PC-9 (cell line): ENCODE results near the gene CNTN4. TPM values are rescaled to one million over a fixed set of nuclear protein-coding genes. Genes with fewer than 3 reads are reported as not detected.

Experiments
- BruUV-seq: library from RNA; stranded (reverse); fragments of 400-500 nt; replicated peaks from 2 replicates; lab custom pipeline; 2021; lab: Mats Ljungman, UMichigan
- CTCF ChIA-PET: fragments of 300-600 bp; sonication (Branson Sonifier 250); formaldehyde crosslinking; loops from one replicate; lab custom pipeline; 2022; ENCODE audit warnings: antibody characterized with exemption; lab: Charles Lee
- POLR2A ChIA-PET: fragments of 300-600 bp; sonication (Branson Sonifier 250); formaldehyde crosslinking; loops from one replicate; lab custom pipeline; 2022; ENCODE audit warnings: antibody characterized with exemption; ENCODE audit not compliant: unreplicated experiment; lab: Charles Lee
- DNase-seq, 2 experiments: peaks; one replicate each; pipeline versions ENCODE4 v3.0.0 to v3.0.0-alpha.2; 2015 to 2022; ENCODE audit warnings: mixed read lengths in 1 of 2
- H2AFZ ChIP-seq: fragments of 200-600 bp; sonication (generic); 2 replicates; pipeline ENCODE4 v1.8.1; 2017; ENCODE audit warnings: antibody characterized with exemption
- H3F3A ChIP-seq: fragments of 200-600 bp; sonication (generic); 2 replicates; pipeline ENCODE4 v1.8.1; 2017; ENCODE audit warnings: antibody characterized with exemption, mild to moderate bottlenecking, low read depth; ENCODE audit not compliant: insufficient read depth
- H3K27ac ChIP-seq: fragments of 200-600 bp; sonication (generic); 2 replicates; pipeline ENCODE4 v1.6.1; 2016; ENCODE audit warnings: mixed run types
- H3K27me3 ChIP-seq: fragments of 200-600 bp; sonication (generic); 2 replicates; pipeline ENCODE4 v1.6.1; 2016; ENCODE audit warnings: low read depth, mixed run types; ENCODE audit not compliant: insufficient read depth
- H3K36me3 ChIP-seq: fragments of 200-600 bp; sonication (generic); 2 replicates; pipeline ENCODE4 v1.6.1; 2016; ENCODE audit warnings: low read depth, mixed run types
- H3K4me1 ChIP-seq: fragments of 200-600 bp; sonication (generic); replicated peaks from 2 replicates; pipeline ENCODE4 v1.6.1; 2016; ENCODE audit warnings: mixed run types; ENCODE audit not compliant: insufficient read depth
- H3K4me2 ChIP-seq: fragments of 200-600 bp; sonication (generic); 2 replicates; pipeline ENCODE4 v1.6.1; 2017; ENCODE audit warnings: mixed run types
- H3K4me3 ChIP-seq: fragments of 200-600 bp; sonication (generic); 2 replicates; pipeline ENCODE4 v1.6.1; 2016; ENCODE audit warnings: mixed run types
- H3K79me2 ChIP-seq: fragments of 200-600 bp; sonication (generic); 2 replicates; pipeline ENCODE4 v1.6.1; 2017; ENCODE audit warnings: low read depth, mixed run types
- H3K9me2 ChIP-seq: fragments of 200-600 bp; sonication (generic); 2 replicates; pipeline ENCODE4 v1.8.1; 2017; ENCODE audit warnings: mild to moderate bottlenecking; ENCODE audit not compliant: insufficient read depth
- H3K9me3 ChIP-seq: fragments of 200-600 bp; sonication (generic); 2 replicates; pipeline ENCODE4 v1.8.1; 2016; ENCODE audit warnings: low read depth; ENCODE audit not compliant: insufficient read depth
- H4K20me1 ChIP-seq: fragments of 200-600 bp; sonication (generic); 2 replicates; pipeline ENCODE4 v1.8.1; 2017; ENCODE audit not compliant: insufficient read depth
- EZH2 ChIP-seq: fragments of 200-600 bp; sonication (generic); IDR thresholded peaks from 2 replicates; pipeline ENCODE4 v1.8.0; 2017; ENCODE audit warnings: antibody characterized with exemption, low read depth
- intact Hi-C: fragments of 100-400 bp; cut with micrococcal nuclease; formaldehyde crosslinking; loops from one replicate; pipeline ENCODE4 v1.10.0; 2022; ENCODE audit not compliant: unreplicated experiment
- total RNA-seq: library from RNA; stranded (reverse); gene quantifications from 2 replicates; pipeline ENCODE4 v1.2.3, GENCODE V29; 2021
- TF ChIP-seq, protein P1 (sequence below): fragments of 200-600 bp; sonication (generic); conservative IDR thresholded peaks from 2 replicates; pipeline ENCODE4 v1.6.1; 2017; ENCODE audit warnings: mixed run types, antibody characterized with exemption, mild to moderate bottlenecking, moderate library complexity

The CNTN4 gene
- total RNA-seq, 1 experiment from 2014 or later, result not detected

DNA sequence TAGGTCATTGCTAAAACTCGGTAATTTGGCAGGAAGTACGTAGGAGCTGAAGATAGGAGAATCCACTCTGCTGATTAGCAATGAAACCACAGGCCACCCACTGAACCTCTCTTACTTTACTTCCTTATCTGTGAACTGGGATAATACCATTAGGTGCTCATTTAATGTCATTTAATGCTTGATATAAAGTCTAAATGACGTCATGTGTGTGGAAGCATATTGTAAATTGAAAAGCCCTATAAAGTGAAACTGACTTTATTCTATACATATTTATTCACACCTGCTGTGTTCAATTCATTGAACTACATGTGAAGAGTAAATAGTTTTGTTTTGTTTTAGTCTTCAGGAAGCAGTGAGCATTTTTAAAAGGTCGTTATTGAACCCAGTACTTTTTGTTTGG, 137.5 kb downstream of the CNTN4 start:
- no peak for DNase-seq
- no peaks in the 10 kb centered on the region for H3K9me2 ChIP-seq
- H3K79me2 ChIP-seq, result no peaks in the 10 kb centered on the region
- no peaks in the 10 kb centered on the region for H4K20me1 ChIP-seq
- H3K36me3 ChIP-seq, result no peaks in the 10 kb centered on the region
- no peaks in the 10 kb centered on the region for H3K27me3 ChIP-seq
- POLR2A ChIA-PET, result no interaction called here
- BruUV-seq, result no TSS peak
- no peaks in the 10 kb centered on the region for H3F3A ChIP-seq
- CTCF ChIA-PET, result no interaction called here
- TF ChIP-seq, protein P1, sequence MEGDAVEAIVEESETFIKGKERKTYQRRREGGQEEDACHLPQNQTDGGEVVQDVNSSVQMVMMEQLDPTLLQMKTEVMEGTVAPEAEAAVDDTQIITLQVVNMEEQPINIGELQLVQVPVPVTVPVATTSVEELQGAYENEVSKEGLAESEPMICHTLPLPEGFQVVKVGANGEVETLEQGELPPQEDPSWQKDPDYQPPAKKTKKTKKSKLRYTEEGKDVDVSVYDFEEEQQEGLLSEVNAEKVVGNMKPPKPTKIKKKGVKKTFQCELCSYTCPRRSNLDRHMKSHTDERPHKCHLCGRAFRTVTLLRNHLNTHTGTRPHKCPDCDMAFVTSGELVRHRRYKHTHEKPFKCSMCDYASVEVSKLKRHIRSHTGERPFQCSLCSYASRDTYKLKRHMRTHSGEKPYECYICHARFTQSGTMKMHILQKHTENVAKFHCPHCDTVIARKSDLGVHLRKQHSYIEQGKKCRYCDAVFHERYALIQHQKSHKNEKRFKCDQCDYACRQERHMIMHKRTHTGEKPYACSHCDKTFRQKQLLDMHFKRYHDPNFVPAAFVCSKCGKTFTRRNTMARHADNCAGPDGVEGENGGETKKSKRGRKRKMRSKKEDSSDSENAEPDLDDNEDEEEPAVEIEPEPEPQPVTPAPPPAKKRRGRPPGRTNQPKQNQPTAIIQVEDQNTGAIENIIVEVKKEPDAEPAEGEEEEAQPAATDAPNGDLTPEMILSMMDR, result no peak
- TF ChIP-seq EZH2, result no peak
- no peak overlapping the region for H3K4me3 ChIP-seq
- H2AFZ ChIP-seq, result no peak overlapping the region
- intact Hi-C loops, result no loop called here
- no peak overlapping the region for H3K27ac ChIP-seq
- no peaks in the 10 kb centered on the region for H3K4me1 ChIP-seq
- H3K4me2 ChIP-seq, result no peak overlapping the region
- no peaks in the 10 kb centered on the region for H3K9me3 ChIP-seq

DNA sequence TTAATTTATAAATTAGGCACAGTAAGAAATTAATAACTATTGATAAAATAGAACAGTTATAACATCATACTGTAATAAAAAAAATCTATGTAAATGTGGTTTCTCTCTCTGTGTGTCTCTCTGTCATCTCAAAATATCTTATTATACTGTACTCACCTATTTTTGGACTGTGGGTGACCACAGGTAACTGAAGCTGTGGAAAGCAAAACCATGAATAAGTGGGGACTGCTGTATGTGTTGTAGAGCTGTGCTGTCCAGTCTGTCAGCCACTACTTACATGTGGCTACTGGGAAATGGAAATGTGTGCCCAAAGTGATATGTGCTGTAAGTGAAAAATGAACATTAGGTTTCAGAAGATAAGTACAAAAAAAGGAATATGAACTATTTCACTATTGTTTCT, 145.5 kb downstream of the CNTN4 start:
- no peak for TF ChIP-seq EZH2
- TF ChIP-seq, protein P1, result no peak
- H2AFZ ChIP-seq, result no peak overlapping the region
- no peaks in the 10 kb centered on the region for H3K4me1 ChIP-seq
- H3K4me3 ChIP-seq, result no peak overlapping the region
- DNase-seq, result no peak
- H3F3A ChIP-seq, result no peaks in the 10 kb centered on the region
- intact Hi-C loops, result no loop called here
- CTCF ChIA-PET, result no interaction called here
- H3K9me3 ChIP-seq, result no peaks in the 10 kb centered on the region
- H3K36me3 ChIP-seq, result no peaks in the 10 kb centered on the region
- H3K9me2 ChIP-seq, result no peaks in the 10 kb centered on the region
- no peaks in the 10 kb centered on the region for H3K79me2 ChIP-seq
- H3K27me3 ChIP-seq, result no peaks in the 10 kb centered on the region
- H3K27ac ChIP-seq, result no peak overlapping the region
- no peak overlapping the region for H3K4me2 ChIP-seq
- POLR2A ChIA-PET, result no interaction called here
- BruUV-seq, result no TSS peak
- H4K20me1 ChIP-seq, result no peaks in the 10 kb centered on the region

GRCh38 chr3:2246873-2247648, 148.4 kb downstream of the CNTN4 start:
- no peaks in the 10 kb centered on the region for H3K9me2 ChIP-seq
- no peaks in the 10 kb centered on the region for H3K79me2 ChIP-seq
- H3K4me1 ChIP-seq, result no peaks in the 10 kb centered on the region
- H3K27me3 ChIP-seq, result no peaks in the 10 kb centered on the region
- no peak for DNase-seq
- no peak overlapping the region for H3K27ac ChIP-seq
- POLR2A ChIA-PET, result no interaction called here
- H4K20me1 ChIP-seq, result no peaks in the 10 kb centered on the region
- no peak overlapping the region for H2AFZ ChIP-seq
- no peak overlapping the region for H3K4me3 ChIP-seq
- CTCF ChIA-PET, result no interaction called here
- TF ChIP-seq, protein P1, result no peak
- TF ChIP-seq EZH2, result no peak
- no peaks in the 10 kb centered on the region for H3K36me3 ChIP-seq
- no peak overlapping the region for H3K4me2 ChIP-seq
- H3K9me3 ChIP-seq, result no peaks in the 10 kb centered on the region
- BruUV-seq, result no TSS peak
- intact Hi-C loops, result no loop called here
- H3F3A ChIP-seq, result no peaks in the 10 kb centered on the region
